GM19395 (cell line): ENCODE results near the gene MCTP1.

Source experiments
- ATAC-seq: cut with Tn5 transposase; IDR thresholded peaks from one replicate; pipeline ENCODE4 v1.9.1; 2021; ENCODE audit warnings: mild to moderate bottlenecking, moderate library complexity; ENCODE audit not compliant: unreplicated experiment

Gene MCTP1

GRCh38 chr5:94778732-94779131 is 506.2 kb downstream of the MCTP1 start:
- no peak for ATAC-seq

- ATAC-seq = no peak
These were observed 506.6 kb downstream of the MCTP1 start for GRCh38 chr5:94778299-94778698.

- ATAC-seq = no peak
These were observed 507.6 kb downstream of the MCTP1 start for GRCh38 chr5:94777056-94777880.

- ATAC-seq = no peak
These were observed 508.7 kb downstream of the MCTP1 start for GRCh38 chr5:94776167-94776566.

- ATAC-seq = no peak
These were observed 509.8 kb downstream of the MCTP1 start for GRCh38 chr5:94775088-94775487.

GRCh38 chr5:94771742-94772141 is 513.2 kb downstream of the MCTP1 start:
- no peak for ATAC-seq

GRCh38 chr5:94769996-94770395 is 514.9 kb downstream of the MCTP1 start:
- ATAC-seq = no peak

- no peak for ATAC-seq
These were observed 523.1 kb downstream of the MCTP1 start for GRCh38 chr5:94761786-94762185.

GRCh38 chr5:94761055-94761454 is 523.8 kb downstream of the MCTP1 start:
- ATAC-seq = no peak

GRCh38 chr5:94759961-94760360 is 524.9 kb downstream of the MCTP1 start:
- ATAC-seq = no peak

GRCh38 chr5:94759022-94759421 is 525.9 kb downstream of the MCTP1 start:
- ATAC-seq = no peak

- ATAC-seq = no peak
These were observed 530.1 kb downstream of the MCTP1 start for GRCh38 chr5:94754824-94755223.

GRCh38 chr5:94751460-94751859 is 533.4 kb downstream of the MCTP1 start:
- ATAC-seq = no peak

GRCh38 chr5:94750681-94751080 is 534.2 kb downstream of the MCTP1 start:
- no peak for ATAC-seq

GRCh38 chr5:94749042-94749441 is 535.9 kb downstream of the MCTP1 start:
- ATAC-seq = no peak

GRCh38 chr5:94748212-94748611 is 536.7 kb downstream of the MCTP1 start:
- ATAC-seq = no peak

- no peak for ATAC-seq
These were observed 537.5 kb downstream of the MCTP1 start for GRCh38 chr5:94747371-94747770.

GRCh38 chr5:94746731-94747124 is 538.2 kb downstream of the MCTP1 start:
- ATAC-seq = peak; percentile 55

GRCh38 chr5:94745786-94746730 is 538.8 kb downstream of the MCTP1 start:
- peak; percentile 68 for ATAC-seq

- no peak for ATAC-seq
These were observed 540.0 kb downstream of the MCTP1 start for GRCh38 chr5:94744906-94745305.

- ATAC-seq = no peak
These were observed 542.0 kb downstream of the MCTP1 start for GRCh38 chr5:94742852-94743251.

GRCh38 chr5:94740286-94740685 is 544.6 kb downstream of the MCTP1 start:
- ATAC-seq = no peak
